Fibroblast of skin of left biceps (primary cell): ENCODE results near the gene RNF34.
A peak's percentile ranks its signal among the peaks of the same experiment; 100 is the strongest.

Experiments used
- DNase-seq, 2 experiments: peaks; one replicate each; pipeline ENCODE4 v3.0.0-alpha.2; 2013; ENCODE audit warnings: low read depth in 2 of 2

Gene RNF34

GRCh38 chr12:121390856-121391255, 9.1 kb upstream of the RNF34 start:
- no peak for DNase-seq

DNA sequence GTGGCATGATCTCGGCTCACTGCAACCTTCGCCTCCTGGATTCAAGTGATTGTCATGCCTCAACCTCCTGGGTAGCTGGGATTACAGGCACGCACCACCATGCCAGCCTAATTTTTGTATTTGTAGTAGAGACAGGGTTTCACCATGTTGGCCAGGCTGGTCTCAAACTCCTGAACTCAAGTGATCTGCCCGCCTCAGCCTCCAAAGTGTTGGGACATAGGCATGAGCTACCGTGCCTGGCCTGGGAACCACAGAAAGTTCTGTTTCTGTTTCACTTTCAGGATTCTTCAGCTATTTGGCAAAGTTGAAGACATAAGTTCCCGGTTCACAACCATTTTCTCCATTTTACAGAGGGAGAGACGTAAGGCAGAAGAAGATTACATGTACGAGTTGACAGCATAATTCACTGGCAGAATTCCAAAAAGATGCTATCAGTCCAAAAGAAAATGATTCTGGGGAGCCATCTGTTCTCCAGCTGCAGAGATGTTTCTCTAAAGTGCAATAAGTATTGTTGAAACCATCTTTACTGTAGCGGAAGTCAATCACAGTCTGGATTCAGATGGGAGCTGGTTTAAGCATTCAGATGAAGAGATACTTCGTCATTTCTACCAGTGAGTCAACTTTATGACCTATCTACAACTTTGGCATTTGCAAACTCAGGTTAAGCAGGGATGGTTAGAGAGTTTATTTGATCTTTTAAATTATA, 8.1 kb upstream of the RNF34 start:
- DNase-seq: peak; percentile 59 to 67

GRCh38 chr12:121392325-121392716, 7.6 kb upstream of the RNF34 start:
- DNase-seq: no peak

GRCh38 chr12:121397521-121397920, 2.4 kb upstream of the RNF34 start:
- no peak for DNase-seq

GRCh38 chr12:121398355-121398754, 1.6 kb upstream of the RNF34 start:
- DNase-seq: no peak

DNA sequence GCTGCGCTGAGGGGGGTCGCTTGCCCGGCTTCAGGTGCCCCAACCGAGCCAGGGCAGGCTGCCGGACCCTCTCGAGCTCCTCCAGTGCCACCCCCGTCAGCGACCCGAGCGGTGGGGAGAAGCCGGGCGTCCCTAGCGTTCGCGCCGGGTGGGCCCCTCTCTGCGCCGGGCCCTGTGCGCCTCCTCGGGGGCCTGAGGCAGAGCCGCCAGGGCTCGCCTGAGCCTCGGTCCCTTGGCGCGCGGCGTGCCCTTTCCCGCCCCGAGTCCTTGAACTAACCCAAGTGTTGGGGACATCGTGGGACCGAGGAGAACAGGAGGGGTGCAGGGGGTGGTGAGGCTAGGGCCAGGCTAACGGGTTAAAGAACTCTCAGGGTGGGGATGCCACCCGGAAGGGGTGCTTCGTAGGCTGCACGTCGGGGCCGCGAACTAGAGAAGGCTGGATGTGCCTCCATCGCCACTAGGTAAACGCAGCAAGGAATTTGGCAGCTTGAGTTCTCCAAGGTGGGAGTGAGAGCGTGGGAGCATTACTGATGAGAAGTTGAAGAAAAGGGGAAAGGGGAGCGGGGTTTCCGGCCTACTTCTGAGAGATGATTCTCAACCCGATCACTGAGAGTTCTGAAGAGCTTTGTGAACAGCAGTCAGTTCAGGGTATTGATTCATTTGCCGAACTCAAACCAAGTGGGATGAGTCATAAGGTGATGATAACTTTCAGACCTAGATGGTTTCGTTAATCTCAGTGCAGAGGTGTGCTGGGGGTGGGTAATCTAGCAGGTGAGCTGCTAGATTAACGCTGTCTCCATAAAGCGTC, 618 bp downstream of the RNF34 start:
- DNase-seq: no peak

DNA sequence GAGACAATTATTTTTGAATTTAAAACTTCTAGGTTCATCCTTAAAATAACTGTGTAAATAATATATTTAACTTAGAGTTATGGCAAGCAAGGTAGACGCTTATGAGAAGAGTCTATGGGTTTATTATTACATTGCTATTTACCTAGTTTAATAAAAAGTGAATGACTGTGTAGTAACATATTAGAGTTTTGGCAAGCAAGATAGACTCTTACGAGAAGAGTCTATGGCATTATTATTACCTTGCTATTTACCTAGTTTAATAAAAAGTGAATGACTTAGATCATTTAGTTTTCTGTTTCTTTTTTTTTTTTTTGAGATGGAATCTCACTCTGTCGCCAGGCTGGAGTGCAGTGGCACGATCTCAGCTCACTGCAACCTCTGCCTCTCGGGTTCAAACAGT, 3.8 kb downstream of the RNF34 start:
- no peak for DNase-seq

DNA sequence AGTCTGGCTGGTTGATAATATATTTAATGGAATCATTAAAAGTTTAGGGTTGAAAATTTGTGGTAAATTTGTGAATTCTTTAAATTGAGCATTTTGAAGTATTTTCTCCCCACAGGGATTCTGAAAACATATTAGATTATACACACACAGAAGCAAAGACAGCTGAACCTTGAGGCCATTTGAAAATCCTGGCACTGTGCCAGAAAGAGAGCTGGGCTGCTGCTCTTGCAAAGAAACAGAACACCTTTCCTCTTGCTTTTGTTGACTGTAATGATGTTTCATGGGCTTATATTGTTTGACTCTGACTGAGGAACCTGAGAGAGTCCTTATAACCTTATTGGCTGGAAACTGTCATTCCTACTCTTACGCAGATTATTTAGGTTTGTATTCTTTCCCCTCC, 4.8 kb downstream of the RNF34 start:
- no peak for DNase-seq

DNA sequence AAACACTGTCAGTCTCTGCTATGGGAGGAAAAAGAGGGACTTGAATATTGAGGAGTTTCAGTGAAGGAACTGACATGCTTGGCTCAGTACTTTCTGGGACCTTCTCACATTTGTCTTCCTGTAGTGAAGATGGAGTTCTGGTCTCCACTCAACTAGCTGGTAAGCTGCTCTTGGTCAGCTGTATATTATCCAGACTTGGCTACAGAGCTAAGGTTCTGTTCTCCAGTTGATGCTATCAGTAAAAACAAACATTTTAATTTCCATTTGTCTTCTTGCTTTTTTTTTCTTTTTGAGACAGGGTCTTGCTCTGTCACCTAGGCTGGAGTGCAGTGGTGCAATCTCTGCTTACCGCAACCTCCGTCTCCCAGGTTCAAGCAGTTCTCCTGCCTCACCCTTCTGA, 5.3 kb downstream of the RNF34 start:
- no peak for DNase-seq

DNA sequence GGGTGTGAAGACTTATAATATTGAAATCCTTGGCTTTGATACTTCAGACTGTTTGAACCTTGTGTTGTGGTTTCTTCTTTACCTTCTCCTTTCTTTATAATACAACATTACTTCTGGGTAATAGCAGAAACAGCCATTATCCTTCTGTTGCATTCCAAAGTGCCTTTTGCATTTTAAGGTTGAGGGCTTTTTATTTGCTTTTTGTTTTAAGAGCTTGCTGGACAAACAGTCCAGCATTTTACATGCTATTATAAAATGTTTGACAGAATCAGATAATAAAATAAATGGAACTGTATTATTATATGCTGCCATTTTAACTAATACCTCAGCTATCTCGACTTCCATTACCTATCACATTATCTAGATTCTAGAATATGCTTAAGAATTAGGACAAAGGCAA, 14.0 kb downstream of the RNF34 start:
- no peak for DNase-seq

- no peak for DNase-seq
Observed at GRCh38 chr12:121417847-121418246, 17.9 kb downstream of the RNF34 start.

DNA sequence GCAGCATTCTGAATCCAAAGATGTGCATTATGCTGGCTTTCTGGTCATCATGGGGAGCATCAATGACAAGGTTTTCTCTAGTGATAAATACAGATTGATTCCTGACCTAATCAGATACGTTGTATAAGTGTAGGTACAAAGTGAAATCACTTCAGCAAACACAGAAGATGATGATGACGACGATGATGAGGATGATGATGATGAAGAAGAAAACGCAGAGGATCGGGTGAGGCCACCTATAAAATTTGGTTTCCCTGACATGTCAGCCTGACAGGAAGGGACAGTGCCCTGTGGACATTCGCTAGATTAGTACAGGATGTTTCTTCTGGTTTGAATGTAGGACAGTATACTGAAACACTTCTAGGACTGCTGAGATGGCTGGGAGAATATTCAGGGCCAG, 20.2 kb downstream of the RNF34 start:
- no peak for DNase-seq

GRCh38 chr12:121423253-121423652, 23.3 kb downstream of the RNF34 start:
- DNase-seq: no peak

DNA sequence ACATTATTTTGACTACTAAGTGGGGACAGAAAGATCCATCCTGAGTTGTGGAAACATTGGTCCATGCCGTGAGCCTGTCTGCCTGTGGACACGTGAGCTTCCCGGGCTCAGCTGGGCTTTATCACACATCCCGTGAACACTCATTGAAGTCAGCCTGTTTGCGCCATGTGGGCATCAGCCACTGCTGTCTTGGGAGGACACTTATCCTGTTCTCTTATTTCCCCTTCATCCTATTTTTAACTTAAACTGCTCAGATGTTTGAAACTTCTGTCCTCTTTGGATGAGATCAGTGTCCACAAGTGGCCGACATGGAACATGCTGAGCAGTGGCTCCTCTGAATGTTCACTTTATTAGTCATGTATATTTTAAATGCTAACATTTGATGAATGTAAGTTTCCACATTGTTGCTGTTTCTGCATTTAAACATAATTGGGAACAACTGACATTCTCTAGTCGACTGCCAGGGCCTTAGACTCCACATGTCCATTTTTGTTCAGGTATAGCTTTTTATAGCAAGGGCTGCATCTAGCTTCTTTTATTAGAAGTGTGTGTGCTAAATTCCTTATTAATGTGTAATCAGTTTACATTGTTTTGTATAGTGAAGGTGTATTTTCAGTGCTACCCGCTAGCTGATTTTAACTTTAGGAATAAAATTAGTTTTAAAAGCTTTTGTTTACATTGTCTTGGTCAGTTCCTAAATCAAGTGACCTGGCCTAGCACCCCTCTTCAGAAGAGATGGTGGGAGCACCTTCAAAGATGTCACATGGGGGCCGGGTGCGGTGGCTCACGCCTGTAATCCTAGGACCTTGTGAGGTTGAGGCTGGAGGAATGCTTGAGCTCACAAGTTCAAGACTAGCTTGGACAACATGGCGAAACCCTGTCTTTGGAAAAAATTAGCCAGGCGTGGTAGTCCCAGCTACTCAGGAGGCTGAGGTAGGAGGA, 24.0 kb downstream of the RNF34 start:
- no peak for DNase-seq

DNA sequence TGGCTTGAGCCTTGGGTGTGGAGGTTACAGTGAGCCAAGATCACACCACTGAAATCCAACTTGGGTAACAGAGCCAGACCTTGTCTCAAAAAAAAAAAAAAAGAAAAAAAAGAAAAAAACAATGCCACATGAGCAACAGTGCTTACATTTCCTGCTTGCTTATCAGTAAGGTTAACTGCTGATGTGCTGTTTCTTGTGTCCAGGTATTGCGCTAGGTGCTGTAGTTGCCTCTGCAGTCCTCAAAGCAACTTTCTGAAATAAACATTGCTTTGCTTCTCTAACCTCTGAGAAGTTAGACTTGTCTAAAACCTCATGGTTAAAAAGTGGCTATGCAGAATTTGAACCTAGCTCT, 24.7 kb downstream of the RNF34 start:
- DNase-seq: no peak

DNA sequence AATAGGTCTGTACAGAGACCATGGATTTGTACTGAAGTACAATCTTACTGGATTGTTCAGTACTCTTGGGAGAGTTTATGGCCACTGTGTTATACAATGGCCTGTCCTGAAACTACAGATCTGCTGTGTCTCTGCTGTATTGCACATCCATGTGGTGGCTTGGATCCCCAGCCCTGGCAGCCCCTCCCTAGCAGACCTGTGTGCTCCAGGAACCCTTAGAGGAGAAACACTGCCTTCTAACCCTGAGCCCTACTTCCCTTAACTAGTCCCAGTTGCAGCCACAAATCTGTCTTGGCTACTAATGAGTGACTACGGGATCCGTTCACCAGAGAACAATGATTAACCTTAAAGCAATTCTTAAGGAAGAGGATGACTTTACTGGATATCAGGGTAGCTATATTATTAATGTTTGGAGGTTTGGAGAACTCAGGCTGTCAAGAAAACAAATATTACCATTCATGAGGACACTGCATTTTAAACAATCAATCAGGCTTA, 27.7 kb downstream of the RNF34 start:
- no peak for DNase-seq

- no peak for DNase-seq
Observed at GRCh38 chr12:121428883-121429282, 29.0 kb downstream of the RNF34 start.

GRCh38 chr12:121430833-121431415, 31.0 kb downstream of the RNF34 start:
- DNase-seq: no peak

- DNase-seq: no peak
Observed at GRCh38 chr12:121432740-121433480, 33.0 kb downstream of the RNF34 start.

DNA sequence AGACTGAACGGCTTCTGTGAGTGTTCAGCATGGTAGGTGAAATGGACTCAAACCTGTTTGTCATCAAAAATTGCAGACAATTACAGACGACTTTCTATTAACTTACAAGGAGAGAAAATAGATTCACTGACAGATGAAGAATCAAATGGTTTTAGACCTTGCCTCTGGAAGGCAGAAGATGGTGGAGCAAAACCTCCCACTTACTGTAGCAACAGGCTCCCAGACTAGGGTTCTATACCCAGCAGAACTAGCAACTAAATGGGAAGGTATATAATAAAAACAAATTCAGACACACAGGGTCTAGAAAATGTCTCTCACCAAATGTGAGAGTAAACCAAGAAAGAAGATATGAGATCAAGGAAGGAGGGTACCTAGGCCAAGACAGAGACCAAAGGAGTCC, 36.8 kb downstream of the RNF34 start:
- DNase-seq: no peak

DNA sequence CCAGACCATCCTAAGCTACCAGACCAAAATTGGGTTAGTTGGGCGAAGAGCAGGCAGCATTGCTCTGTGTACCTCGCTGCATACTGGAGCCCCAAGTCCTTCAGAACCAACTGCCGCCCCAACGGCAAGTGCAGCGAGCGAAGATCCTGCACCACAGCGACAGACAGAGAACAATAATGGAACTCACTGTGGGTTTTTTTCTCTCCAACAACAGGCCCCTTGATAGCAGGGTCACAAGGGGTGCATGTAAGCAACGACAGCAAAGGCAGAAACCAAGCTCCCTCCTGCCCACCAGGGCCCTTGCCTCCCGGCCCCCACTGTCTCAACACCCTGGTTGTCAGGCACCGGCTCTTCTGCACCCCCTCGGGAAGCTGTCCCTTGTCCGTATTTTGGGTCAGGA, 39.0 kb downstream of the RNF34 start:
- DNase-seq: no peak
